ENCODE results near the gene PDE4B. TPM values are rescaled to one million over a fixed set of nuclear protein-coding genes. Genes with fewer than 3 reads are reported as not detected.

PDE4B gene
- polyA plus RNA-seq, 1 donor (not counting 4 experiments of a cell fraction or from before 2014, with no cell fraction given): 0.29 TPM

DNA sequence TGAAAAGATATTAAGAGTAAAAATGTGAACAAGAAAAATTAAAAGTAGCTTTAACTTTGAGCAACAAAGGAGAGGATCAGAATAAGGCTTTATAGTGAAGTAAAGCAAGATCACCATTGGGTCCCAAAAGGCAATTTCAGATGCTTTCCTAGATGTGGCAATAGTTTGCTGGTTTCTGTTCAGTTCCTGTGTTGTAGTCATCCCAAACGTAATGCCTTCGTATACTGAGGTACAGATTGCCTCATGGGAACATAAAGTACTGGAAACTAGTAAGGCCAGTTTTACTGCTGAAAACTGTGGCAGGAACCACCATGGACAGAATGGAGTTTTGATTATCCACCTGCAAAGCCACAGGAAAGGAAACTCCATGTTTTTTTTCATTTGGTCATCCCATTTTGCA lies 457.8 kb downstream of the PDE4B start:
- dilution Hi-C loops (cut with MboI; ENCODE audit: extremely low pct_ligation_motif_present, low sequenced_read_pairs): loop anchor here (25.0 kb wide), 1 partner anchor 212 kb away; no protein-coding TSS in a partner anchor

DNA sequence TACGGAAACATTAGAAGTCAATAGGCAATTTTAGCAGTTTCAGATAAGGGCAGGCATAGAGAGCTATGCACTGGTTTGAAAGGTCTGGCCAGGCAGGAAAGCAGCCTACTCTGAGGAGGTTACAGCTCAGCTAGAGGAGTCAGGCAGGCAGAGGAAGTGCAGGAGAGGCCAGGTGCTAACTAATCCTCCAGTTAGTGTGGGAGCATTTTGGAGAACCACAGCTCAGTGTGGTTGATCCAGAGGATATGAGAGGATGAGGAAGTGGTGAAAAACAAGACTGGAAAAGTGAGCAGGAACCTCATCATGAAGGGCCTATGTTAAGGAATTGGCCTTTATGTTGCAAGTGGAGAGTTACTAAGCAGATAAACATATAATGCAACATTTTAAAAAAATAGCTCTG lies 458.9 kb downstream of the PDE4B start:
- Histone ChIP-seq H3K36me3 (ENCODE audit: control insufficient read depth in 2 of 2, extremely low read depth in 1 of 2, insufficient read depth in 2 of 2, low read length in 2 of 2) (no peaks in the 10 kb centered on the region), H3K9ac (ENCODE audit: control insufficient read depth, extremely low read depth, insufficient read depth, low read length) (no peak overlapping the region), H3K9me1 (ENCODE audit: control insufficient read depth, extremely low read depth, insufficient read depth, low read length) (no peaks in the 10 kb centered on the region), H3K27ac (ENCODE audit: control insufficient read depth, insufficient read depth, low read length) (no peak overlapping the region), H4K20me1 (ENCODE audit: control insufficient read depth, extremely low read depth, insufficient read depth, low read length) (no peaks in the 10 kb centered on the region), H3K9me3 (ENCODE audit: control insufficient read depth, low read depth, low read length) (no peaks in the 10 kb centered on the region), H3K79me2 (ENCODE audit: control insufficient read depth, insufficient read depth, low read length) (no peaks in the 10 kb centered on the region), H3K4me2 (ENCODE audit: control insufficient read depth, extremely low read depth, insufficient read depth, low read depth, low read length) (no peak overlapping the region), H2AFZ (ENCODE audit: control insufficient read depth, low read length) (no peak overlapping the region), H3K27me3 (ENCODE audit: control insufficient read depth, extremely low read depth, insufficient read depth, low read length) (no peaks in the 10 kb centered on the region), H3K4me3 (ENCODE audit: control insufficient read depth in 2 of 3, extremely low read depth in 1 of 3, insufficient read depth in 2 of 3, low read depth in 1 of 3, low read length in 3 of 3) (no peak overlapping the region), H3K4me1 (ENCODE audit: control insufficient read depth, extremely low read depth, insufficient read depth, low read length) (no peaks in the 10 kb centered on the region)
- dilution Hi-C loops (cut with MboI; ENCODE audit: extremely low pct_ligation_motif_present, low sequenced_read_pairs): loop anchor here (25.0 kb wide), 1 partner anchor 211 kb away; no protein-coding TSS in a partner anchor
- FAIRE-seq (no peak), DNase-seq (ENCODE audit: low read depth, low spot score) (no peak)
- TF ChIP-seq, protein P1, sequence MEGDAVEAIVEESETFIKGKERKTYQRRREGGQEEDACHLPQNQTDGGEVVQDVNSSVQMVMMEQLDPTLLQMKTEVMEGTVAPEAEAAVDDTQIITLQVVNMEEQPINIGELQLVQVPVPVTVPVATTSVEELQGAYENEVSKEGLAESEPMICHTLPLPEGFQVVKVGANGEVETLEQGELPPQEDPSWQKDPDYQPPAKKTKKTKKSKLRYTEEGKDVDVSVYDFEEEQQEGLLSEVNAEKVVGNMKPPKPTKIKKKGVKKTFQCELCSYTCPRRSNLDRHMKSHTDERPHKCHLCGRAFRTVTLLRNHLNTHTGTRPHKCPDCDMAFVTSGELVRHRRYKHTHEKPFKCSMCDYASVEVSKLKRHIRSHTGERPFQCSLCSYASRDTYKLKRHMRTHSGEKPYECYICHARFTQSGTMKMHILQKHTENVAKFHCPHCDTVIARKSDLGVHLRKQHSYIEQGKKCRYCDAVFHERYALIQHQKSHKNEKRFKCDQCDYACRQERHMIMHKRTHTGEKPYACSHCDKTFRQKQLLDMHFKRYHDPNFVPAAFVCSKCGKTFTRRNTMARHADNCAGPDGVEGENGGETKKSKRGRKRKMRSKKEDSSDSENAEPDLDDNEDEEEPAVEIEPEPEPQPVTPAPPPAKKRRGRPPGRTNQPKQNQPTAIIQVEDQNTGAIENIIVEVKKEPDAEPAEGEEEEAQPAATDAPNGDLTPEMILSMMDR (optimal IDR thresholded peaks at IDR 0.05 in 1 of 3, IDR thresholded peaks at IDR 0.05 in 1 of 3, conservative IDR thresholded peaks at IDR 0.05 in 1 of 3; ENCODE audit: extremely low read depth in 1 of 3, insufficient read depth in 2 of 3, low read length in 3 of 3): no peak
- TF ChIP-seq EZH2 (IDR thresholded peaks at IDR 0.05; ENCODE audit: low read length): no peak

More for the DNA sequence above, 457.8 kb downstream of the PDE4B start:
- H3K4me3 ChIP-seq (ENCODE audit: control insufficient read depth in 2 of 3, extremely low read depth in 1 of 3, insufficient read depth in 2 of 3, low read depth in 1 of 3, low read length in 3 of 3): no peak overlapping the region
- H3K36me3 ChIP-seq (ENCODE audit: control insufficient read depth in 2 of 2, extremely low read depth in 1 of 2, insufficient read depth in 2 of 2, low read length in 2 of 2): no peaks in the 10 kb centered on the region
- H3K27ac ChIP-seq (ENCODE audit: control insufficient read depth, insufficient read depth, low read length): no peak overlapping the region
- TF ChIP-seq, protein P1 (optimal IDR thresholded peaks at IDR 0.05 in 1 of 3, IDR thresholded peaks at IDR 0.05 in 1 of 3, conservative IDR thresholded peaks at IDR 0.05 in 1 of 3; ENCODE audit: extremely low read depth in 1 of 3, insufficient read depth in 2 of 3, low read length in 3 of 3): no peak
- TF ChIP-seq EZH2 (IDR thresholded peaks at IDR 0.05; ENCODE audit: low read length): no peak
- no peak overlapping the region for H3K4me2 ChIP-seq (ENCODE audit: control insufficient read depth, extremely low read depth, insufficient read depth, low read depth, low read length)
- no peak for FAIRE-seq
- H4K20me1 ChIP-seq (ENCODE audit: control insufficient read depth, extremely low read depth, insufficient read depth, low read length): no peaks in the 10 kb centered on the region
- H3K27me3 ChIP-seq (ENCODE audit: control insufficient read depth, extremely low read depth, insufficient read depth, low read length): no peaks in the 10 kb centered on the region
- no peak for DNase-seq (ENCODE audit: low read depth, low spot score)
- H3K9me3 ChIP-seq (ENCODE audit: control insufficient read depth, low read depth, low read length): no peaks in the 10 kb centered on the region
- H3K9me1 ChIP-seq (ENCODE audit: control insufficient read depth, extremely low read depth, insufficient read depth, low read length): no peaks in the 10 kb centered on the region
- H2AFZ ChIP-seq (ENCODE audit: control insufficient read depth, low read length): no peak overlapping the region
- no peak overlapping the region for H3K9ac ChIP-seq (ENCODE audit: control insufficient read depth, extremely low read depth, insufficient read depth, low read length)
- no peaks in the 10 kb centered on the region for H3K79me2 ChIP-seq (ENCODE audit: control insufficient read depth, insufficient read depth, low read length)
- no peaks in the 10 kb centered on the region for H3K4me1 ChIP-seq (ENCODE audit: control insufficient read depth, extremely low read depth, insufficient read depth, low read length)

All from keratinocyte (primary cell).